ENCODE data around the gene SULT1A3.

- TF ChIP-seq GATA3 (IDR thresholded peaks at IDR 0.05; ENCODE audit: low read depth, low read length) (no peak), GATA2 (IDR thresholded peaks at IDR 0.05; ENCODE audit: low read depth, low read length) (no peak)
Measured at GRCh38 chr16:30166202-30166902, 32.7 kb upstream of the SULT1A3 start.

Data from SH-SY5Y (cell line).